Measurements from ENCODE around the gene KCTD16.

KCTD16 gene

GRCh38 chr5:144170276-144171024 lies at the start of gene KCTD16, which contains the start of gene YIPF5:
Gene KCTD16, plus strand, starts transcription at chr5:144170873.
Gene YIPF5, minus strand, starts transcription at chr5:144170659. Its CDS starts 704 bp downstream, at chr5:144169955.
- DNase-seq (ENCODE audit: low read depth): peak; percentile 93

DNA sequence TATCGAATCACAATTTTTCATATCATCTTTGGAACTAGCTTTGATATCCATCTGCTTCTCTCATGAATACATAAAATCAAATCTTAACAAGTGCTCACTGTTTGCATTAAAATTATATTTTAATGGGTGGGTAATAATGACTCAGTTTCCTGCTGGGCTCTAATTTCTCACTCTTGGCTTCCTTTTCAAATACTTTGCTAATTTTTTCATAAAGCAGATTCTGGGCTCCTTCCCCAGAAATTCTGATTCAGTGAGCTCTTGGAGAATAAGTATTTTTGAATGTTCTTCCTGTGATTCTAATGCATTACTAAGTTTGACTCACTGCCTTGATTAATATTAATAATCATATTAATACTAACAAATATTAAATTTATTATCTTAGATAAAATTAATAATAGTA lies 49.1 kb upstream of the KCTD16 start:
- no peak for DNase-seq (ENCODE audit: low read depth)

- no peak for DNase-seq (ENCODE audit: low read depth)
These were observed 48.6 kb upstream of the KCTD16 start for GRCh38 chr5:144122081-144122480.

DNA sequence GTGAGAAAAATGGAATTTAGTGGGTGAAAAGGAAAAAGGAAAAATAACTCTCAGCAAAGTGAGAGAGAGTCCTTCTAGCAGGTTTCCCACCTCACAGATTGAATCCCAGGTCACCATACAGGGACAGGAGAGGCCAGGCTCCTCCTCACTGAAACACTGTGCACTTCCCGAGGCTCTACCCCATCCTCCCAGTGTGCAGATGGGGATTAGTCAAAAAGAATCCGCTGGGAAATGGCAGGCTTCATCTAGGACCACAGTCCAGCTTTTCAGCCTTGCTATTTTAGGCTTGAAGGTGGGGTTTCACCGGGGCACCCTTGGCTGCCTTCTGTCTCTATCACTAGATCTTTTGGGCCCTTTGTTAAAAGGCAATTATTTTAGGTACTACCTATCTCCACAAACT lies 48.0 kb upstream of the KCTD16 start:
- DNase-seq (ENCODE audit: low read depth): no peak

DNA sequence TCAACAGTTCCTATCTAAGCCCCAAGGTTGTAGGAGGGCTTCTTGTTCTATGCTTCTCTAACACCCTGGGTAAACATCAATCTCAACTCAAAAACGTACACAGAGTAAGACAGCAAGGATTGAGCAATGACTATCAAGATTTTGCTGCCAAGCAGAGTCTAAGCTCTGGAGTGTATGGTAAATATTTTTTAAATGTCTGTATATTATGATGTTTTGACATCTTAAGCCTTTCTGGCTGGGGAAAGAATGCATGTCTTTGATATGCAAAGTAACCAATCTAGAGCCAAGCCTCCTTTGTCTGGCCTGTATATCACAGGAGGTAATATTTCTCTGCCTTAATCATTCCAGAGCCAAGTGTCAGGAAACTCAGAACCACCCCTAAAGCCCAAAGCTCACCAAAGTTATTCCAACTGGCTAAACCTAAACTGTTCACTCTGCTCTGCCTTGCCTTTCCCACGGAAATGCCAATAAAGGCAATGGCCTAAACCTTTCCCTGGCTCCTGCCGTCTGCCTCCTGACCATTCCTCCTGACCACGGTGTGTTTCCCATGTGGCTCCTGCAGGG lies 45.4 kb upstream of the KCTD16 start:
- no peak for DNase-seq (ENCODE audit: low read depth)

- no peak for DNase-seq (ENCODE audit: low read depth)
These were observed 44.0 kb upstream of the KCTD16 start for GRCh38 chr5:144126707-144127106.

- no peak for DNase-seq (ENCODE audit: low read depth)
These were observed 41.8 kb upstream of the KCTD16 start for GRCh38 chr5:144128844-144129243.

GRCh38 chr5:144130306-144130705 lies 40.4 kb upstream of the KCTD16 start:
- no peak for DNase-seq (ENCODE audit: low read depth)

GRCh38 chr5:144131261-144131660 lies 39.4 kb upstream of the KCTD16 start:
- DNase-seq (ENCODE audit: low read depth): no peak

GRCh38 chr5:144133050-144133633 lies 37.5 kb upstream of the KCTD16 start:
- DNase-seq (ENCODE audit: low read depth): no peak

- no peak for DNase-seq (ENCODE audit: low read depth)
These were observed 36.4 kb upstream of the KCTD16 start for GRCh38 chr5:144134194-144134826.

- DNase-seq (ENCODE audit: low read depth): no peak
These were observed 35.4 kb upstream of the KCTD16 start for GRCh38 chr5:144135113-144135762.

GRCh38 chr5:144139586-144139985 lies 31.1 kb upstream of the KCTD16 start:
- DNase-seq (ENCODE audit: low read depth): no peak

DNA sequence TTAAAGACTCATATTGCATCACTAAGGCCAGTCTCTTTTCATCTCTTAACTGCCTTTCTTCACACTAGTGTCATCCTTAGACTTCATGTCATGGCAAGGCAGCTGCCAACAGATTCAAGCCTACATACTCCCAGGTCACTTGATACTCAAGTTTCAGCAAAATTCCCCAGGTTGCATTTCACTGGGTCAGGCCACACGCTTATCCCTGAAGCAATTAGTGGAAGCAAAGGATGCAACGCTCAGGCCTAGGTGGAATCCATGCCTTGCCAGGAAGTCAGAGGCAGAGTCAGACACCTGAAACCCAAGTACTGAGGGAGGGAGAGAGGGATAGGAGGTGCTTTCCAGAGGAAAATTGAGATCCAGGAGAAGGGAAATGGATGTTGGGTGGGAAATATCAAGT lies 29.1 kb upstream of the KCTD16 start:
- DNase-seq (ENCODE audit: low read depth): no peak

DNA sequence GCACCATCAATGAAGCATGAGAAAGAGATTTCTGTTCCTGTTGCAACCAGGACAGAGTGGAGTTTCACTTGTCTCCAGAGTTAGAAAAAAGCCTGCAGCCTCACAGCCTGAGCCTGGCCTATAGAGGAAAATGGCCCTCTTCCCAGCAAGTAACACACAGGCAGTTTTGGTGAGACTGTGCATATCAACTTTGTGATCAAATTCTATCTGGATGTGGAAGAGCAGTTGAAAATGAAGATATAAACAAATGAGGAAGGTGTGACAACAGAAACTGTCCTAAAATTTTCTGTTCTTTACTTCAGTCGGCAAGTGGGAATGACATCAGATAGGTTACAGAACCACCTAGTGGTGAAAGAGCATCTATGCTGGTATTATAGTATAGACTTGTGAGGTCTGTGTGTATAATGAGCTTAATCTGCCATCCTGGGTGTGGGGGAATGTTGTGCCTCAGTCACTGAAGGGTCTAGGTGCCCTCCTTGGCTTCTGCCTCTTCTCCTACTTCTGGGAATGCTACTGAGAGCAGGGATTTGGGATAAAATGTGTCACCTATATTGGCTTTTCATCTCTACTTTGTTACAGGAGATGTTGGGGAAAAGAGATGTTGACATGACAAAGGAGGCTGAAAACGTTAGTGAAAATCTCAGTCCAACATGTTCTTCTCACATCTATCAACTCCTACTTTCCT lies 28.4 kb upstream of the KCTD16 start:
- no peak for DNase-seq (ENCODE audit: low read depth)

DNA sequence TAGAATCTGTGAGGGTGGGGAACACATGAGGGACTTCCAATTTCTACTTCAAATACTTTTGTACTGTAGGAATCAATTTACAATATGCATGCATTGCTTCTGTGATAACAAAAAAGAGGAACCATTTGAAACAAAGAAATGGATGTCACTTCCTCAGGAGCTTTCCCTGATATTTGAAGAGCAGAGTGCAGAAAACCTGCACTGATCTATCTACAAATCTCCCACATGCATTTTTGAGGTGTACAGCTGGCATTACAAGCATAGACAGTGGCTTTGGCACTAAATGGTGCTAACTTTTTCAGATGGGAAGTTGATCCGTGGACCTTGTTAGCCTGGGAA lies 27.9 kb upstream of the KCTD16 start:
- DNase-seq (ENCODE audit: low read depth): no peak

GRCh38 chr5:144143625-144144024 lies 27.0 kb upstream of the KCTD16 start:
- DNase-seq (ENCODE audit: low read depth): no peak

DNA sequence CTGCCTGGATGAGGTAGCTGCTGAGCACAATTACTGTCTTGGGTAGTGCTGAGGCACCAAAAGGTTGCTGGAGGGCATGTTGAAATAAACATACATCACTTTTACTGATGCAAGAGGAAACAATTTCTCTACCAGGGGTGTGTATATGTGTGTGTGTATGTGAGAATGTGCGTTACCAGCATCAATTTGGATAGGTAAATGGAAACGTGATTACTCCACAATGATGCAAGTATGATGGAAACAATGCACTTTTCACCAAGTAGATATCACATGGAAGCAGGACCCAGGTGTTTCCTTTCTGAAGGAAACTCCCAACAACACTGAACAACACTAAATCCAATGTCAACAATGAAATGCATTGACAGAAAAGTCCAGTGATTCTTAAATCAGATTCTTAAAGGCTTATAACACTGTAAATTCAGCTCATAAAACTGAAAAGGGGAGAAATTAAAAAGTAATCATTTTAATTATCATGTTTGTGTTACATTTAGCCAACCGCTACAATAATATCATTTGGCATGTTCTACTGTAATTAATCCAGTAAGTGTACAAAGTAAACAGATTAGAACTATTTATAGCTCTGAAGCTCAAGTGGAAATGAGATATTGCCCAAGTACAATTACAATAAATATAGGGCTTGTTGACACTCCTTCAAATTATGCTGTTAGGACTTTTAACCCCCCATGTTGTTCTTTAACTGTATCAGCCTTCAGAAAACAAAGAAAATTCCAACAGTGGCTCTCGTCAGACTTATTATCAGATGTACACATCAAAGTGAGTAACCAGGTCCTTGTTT lies 25.5 kb upstream of the KCTD16 start:
- no peak for DNase-seq (ENCODE audit: low read depth)

- DNase-seq (ENCODE audit: low read depth): no peak
These were observed 19.6 kb upstream of the KCTD16 start for GRCh38 chr5:144151026-144151425.

GRCh38 chr5:144156767-144157171 lies 13.9 kb upstream of the KCTD16 start:
- DNase-seq (ENCODE audit: low read depth): no peak

- no peak for DNase-seq (ENCODE audit: low read depth)
These were observed 8.0 kb upstream of the KCTD16 start for GRCh38 chr5:144162686-144163085.
